H9 (cell line): ENCODE measurements around the gene ING5. TPM values are rescaled to one million over a fixed set of nuclear protein-coding genes. Genes with fewer than 3 reads are reported as not detected.

Experiments used
- DNase-seq: peaks from one replicate; pipeline ENCODE4 v3.0.0-alpha.2; 2017
- H2AFZ ChIP-seq: one replicate; pipeline ENCODE4 v1.6.1; 2013; ENCODE audit warnings: mild to moderate bottlenecking, low read length, control low read depth, moderate library complexity
- H2AK5ac ChIP-seq: 2 replicates; pipeline ENCODE4 v1.6.1; 2013; ENCODE audit warnings: low read length, control low read depth, mixed read lengths; ENCODE audit not compliant: insufficient read length
- H2BK120ac ChIP-seq: one replicate; pipeline ENCODE4 v1.6.1; 2013; ENCODE audit warnings: low read depth, mild to moderate bottlenecking, low read length, control low read depth, inconsistent platforms; ENCODE audit not compliant: poor library complexity, severe bottlenecking
- H2BK12ac ChIP-seq: 2 replicates; pipeline ENCODE4 v1.6.1; 2013; ENCODE audit warnings: low read length, control low read depth, mixed read lengths, low read depth; ENCODE audit not compliant: insufficient read length
- H2BK15ac ChIP-seq: 2 replicates; pipeline ENCODE4 v1.6.1; 2013; ENCODE audit warnings: low read depth, low read length, control low read depth
- H2BK20ac ChIP-seq: one replicate; pipeline ENCODE4 v1.6.1; 2013; ENCODE audit warnings: low read depth, mild to moderate bottlenecking, low read length, control low read depth, inconsistent platforms; ENCODE audit not compliant: poor library complexity, severe bottlenecking
- H2BK5ac ChIP-seq: 2 replicates; pipeline ENCODE4 v1.6.1; 2013; ENCODE audit warnings: low read length, control low read depth, mixed read lengths; ENCODE audit not compliant: insufficient read length
- H3K14ac ChIP-seq: 2 replicates; pipeline ENCODE4 v1.6.1; 2013; ENCODE audit warnings: low read length, control low read depth; ENCODE audit not compliant: insufficient read depth
- H3K18ac ChIP-seq: 2 replicates; pipeline ENCODE4 v1.6.1; 2013; ENCODE audit warnings: low read depth, mild to moderate bottlenecking, mixed read lengths, low read length, control low read depth; ENCODE audit not compliant: insufficient read length
- H3K23ac ChIP-seq: 2 replicates; pipeline ENCODE4 v1.6.1; 2013; ENCODE audit warnings: low read length, control low read depth, mixed read lengths, low read depth; ENCODE audit not compliant: insufficient read length
- H3K23me2 ChIP-seq: 2 replicates; pipeline ENCODE4 v1.6.1; 2013; ENCODE audit warnings: low read depth, mild to moderate bottlenecking, mixed read lengths, low read length, control low read depth; ENCODE audit not compliant: insufficient read length, poor library complexity, severe bottlenecking
- H3K27ac ChIP-seq: 2 replicates; pipeline ENCODE4 v1.5.1; 2013; ENCODE audit warnings: low read length, control low read depth, mixed read lengths, low read depth; ENCODE audit not compliant: insufficient read length
- H3K27me3 ChIP-seq: 2 replicates; pipeline ENCODE4 v1.6.1; 2013; ENCODE audit warnings: low read length, control low read depth, inconsistent platforms; ENCODE audit not compliant: insufficient read depth
- H3K4ac ChIP-seq: 2 replicates; pipeline ENCODE4 v1.6.1; 2013; ENCODE audit warnings: low read depth, mild to moderate bottlenecking, control low read depth, inconsistent platforms, low read length, moderate library complexity
- H3K4me1 ChIP-seq: 2 replicates; pipeline ENCODE4 v1.6.1; 2013; ENCODE audit warnings: low read length, control low read depth, inconsistent platforms; ENCODE audit not compliant: insufficient read depth
- H3K4me2 ChIP-seq: 2 replicates; pipeline ENCODE4 v1.6.1; 2013; ENCODE audit warnings: low read length, control low read depth, mixed read lengths; ENCODE audit not compliant: insufficient read length, insufficient read depth
- H3K56ac ChIP-seq: 2 replicates; pipeline ENCODE4 v1.6.1; 2013; ENCODE audit warnings: low read depth, mild to moderate bottlenecking, mixed read lengths, low read length, control low read depth; ENCODE audit not compliant: insufficient read length
- H3K79me1 ChIP-seq: 2 replicates; pipeline ENCODE4 v1.6.1; 2013; ENCODE audit warnings: low read depth, mild to moderate bottlenecking, moderate library complexity, low read length, control low read depth, inconsistent platforms; ENCODE audit not compliant: insufficient read depth, poor library complexity, severe bottlenecking
- H3K79me2 ChIP-seq: 2 replicates; pipeline ENCODE4 v1.6.1; 2013; ENCODE audit warnings: low read length, control low read depth, inconsistent platforms; ENCODE audit not compliant: insufficient read depth
- H3K9ac ChIP-seq: 2 replicates; pipeline ENCODE4 v1.6.1; 2013; ENCODE audit warnings: low read length, control low read depth, mixed read lengths; ENCODE audit not compliant: insufficient read length; ENCODE audit errors: extremely low read depth
- H3K9me3 ChIP-seq: one replicate; pipeline ENCODE4 v1.6.1; 2013; ENCODE audit warnings: low read depth, low read length, inconsistent platforms; ENCODE audit not compliant: control insufficient read depth
- H3T11ph ChIP-seq: one replicate; pipeline ENCODE4 v1.6.1; 2013; ENCODE audit warnings: mild to moderate bottlenecking, low read length, control low read depth, inconsistent platforms
- H4K20me1 ChIP-seq: one replicate; pipeline ENCODE4 v1.6.1; 2013; ENCODE audit not compliant: control insufficient read depth, insufficient read length, insufficient read depth
- H4K5ac ChIP-seq: 2 replicates; pipeline ENCODE4 v1.6.1; 2013; ENCODE audit warnings: low read depth, mild to moderate bottlenecking, mixed read lengths, low read length, control low read depth; ENCODE audit not compliant: insufficient read length
- H4K8ac ChIP-seq: replicated peaks from 2 replicates; pipeline ENCODE4 v1.6.1; 2013; ENCODE audit warnings: low read length, control low read depth, mixed read lengths, low read depth; ENCODE audit not compliant: insufficient read length
- H4K91ac ChIP-seq: 2 replicates; pipeline ENCODE4 v1.6.1; 2013; ENCODE audit warnings: low read depth, mild to moderate bottlenecking, moderate library complexity, mixed read lengths, low read length, control low read depth; ENCODE audit not compliant: insufficient read length
- H3K27ac Mint-ChIP-seq, 3 experiments: 2 replicates in 2 of 3; 3 replicates in 1 of 3; pipeline ENCODE4 v1.8.0; 2020 to 2021; ENCODE audit warnings: mixed read lengths in 3 of 3, mild to moderate bottlenecking in 1 of 3, moderate library complexity in 1 of 3
- H3K27me3 Mint-ChIP-seq: 2 replicates; pipeline ENCODE4 v1.8.0; 2021; ENCODE audit warnings: low read depth, mild to moderate bottlenecking, moderate library complexity, mixed read lengths
- H3K36me3 Mint-ChIP-seq, 3 experiments: 2 replicates in 2 of 3; 3 replicates in 1 of 3; pipeline ENCODE4 v1.8.0; 2020 to 2021; ENCODE audit warnings: low read depth in 3 of 3, mixed read lengths in 3 of 3; ENCODE audit not compliant: insufficient read depth in 1 of 3
- H3K4me1 Mint-ChIP-seq, 2 experiments: 2 replicates each; pipeline ENCODE4 v1.8.0; 2020; ENCODE audit warnings: mixed read lengths in 2 of 2
- H3K4me3 Mint-ChIP-seq, 2 experiments: 2 replicates in 1 of 2; 3 replicates in 1 of 2; pipeline ENCODE4 v1.8.0; 2020 to 2021; ENCODE audit warnings: mild to moderate bottlenecking in 2 of 2, mixed read lengths in 2 of 2, moderate library complexity in 1 of 2
- H3K9me3 Mint-ChIP-seq, 2 experiments: 2 replicates in 1 of 2; 3 replicates in 1 of 2; pipeline ENCODE4 v1.8.0; 2020; ENCODE audit warnings: mild to moderate bottlenecking in 2 of 2, mixed read lengths in 2 of 2, moderate library complexity in 1 of 2
- WGBS: extraction: QIAGEN DNeasy Blood & Tissue Kit; methylation state at CpG from one replicate; pipeline ENCODE4 v1.1.7; 2013; ENCODE audit warnings: missing lambda C conversion rate, low lambda C conversion rate, mixed read lengths; ENCODE audit not compliant: insufficient read length; ENCODE audit errors: extremely low coverage; 5-methylcytosine and 5-hydroxymethylcytosine counted together
- total RNA-seq: library from RNA; stranded (reverse); gene quantifications from 2 replicates; pipeline ENCODE4 v1.2.1, GENCODE V29; 2021
- TF ChIP-seq, protein P1 (sequence below): fragments of 200-600 bp; sonication (generic); conservative IDR thresholded peaks from 3 replicates; pipeline ENCODE4 v1.8.0; 2021; ENCODE audit warnings: antibody characterized with exemption, mild to moderate bottlenecking

Gene ING5
- total RNA-seq, 1 experiment from 2014 or later: 66.0 TPM

DNA sequence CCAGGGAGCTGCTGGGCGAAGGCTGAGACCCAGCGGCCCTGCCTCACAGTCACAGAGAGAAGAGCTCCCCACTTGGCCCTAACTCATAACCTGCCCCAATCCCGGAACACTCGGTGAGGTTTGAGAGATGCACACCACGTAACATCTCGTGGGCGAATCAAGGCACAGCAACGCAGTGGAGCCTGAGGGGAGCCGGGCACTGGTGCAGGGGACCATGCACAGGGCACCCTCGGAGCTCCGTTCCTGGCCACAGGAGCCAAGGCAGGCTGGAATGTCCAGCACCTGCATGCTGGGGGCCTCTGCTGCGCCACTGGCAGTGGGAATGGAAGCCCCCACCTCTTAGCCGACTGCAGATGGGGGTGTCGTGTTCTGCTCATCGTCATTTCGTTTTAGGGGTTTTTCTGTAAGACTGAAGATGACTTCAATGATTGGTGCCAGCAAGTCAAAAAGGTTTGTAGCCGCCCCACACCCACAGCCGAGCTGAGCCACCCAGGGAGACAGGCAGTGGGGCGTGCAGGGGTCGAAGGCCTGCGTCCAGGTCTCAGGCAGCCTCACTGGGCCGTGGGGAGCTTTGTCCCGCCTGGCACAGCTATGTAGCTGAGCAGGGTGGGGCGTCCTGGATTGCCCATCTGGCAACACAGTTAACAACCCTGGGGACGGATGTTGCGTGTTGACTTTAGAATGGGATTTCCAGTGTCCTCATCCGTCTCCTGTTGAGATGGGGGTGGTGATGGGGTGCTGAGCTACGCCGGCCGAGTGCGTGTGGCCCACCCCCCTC is 31.3 kb upstream of the ING5 start:
- no peak overlapping the region for H2BK5ac ChIP-seq
- TF ChIP-seq, protein P1, sequence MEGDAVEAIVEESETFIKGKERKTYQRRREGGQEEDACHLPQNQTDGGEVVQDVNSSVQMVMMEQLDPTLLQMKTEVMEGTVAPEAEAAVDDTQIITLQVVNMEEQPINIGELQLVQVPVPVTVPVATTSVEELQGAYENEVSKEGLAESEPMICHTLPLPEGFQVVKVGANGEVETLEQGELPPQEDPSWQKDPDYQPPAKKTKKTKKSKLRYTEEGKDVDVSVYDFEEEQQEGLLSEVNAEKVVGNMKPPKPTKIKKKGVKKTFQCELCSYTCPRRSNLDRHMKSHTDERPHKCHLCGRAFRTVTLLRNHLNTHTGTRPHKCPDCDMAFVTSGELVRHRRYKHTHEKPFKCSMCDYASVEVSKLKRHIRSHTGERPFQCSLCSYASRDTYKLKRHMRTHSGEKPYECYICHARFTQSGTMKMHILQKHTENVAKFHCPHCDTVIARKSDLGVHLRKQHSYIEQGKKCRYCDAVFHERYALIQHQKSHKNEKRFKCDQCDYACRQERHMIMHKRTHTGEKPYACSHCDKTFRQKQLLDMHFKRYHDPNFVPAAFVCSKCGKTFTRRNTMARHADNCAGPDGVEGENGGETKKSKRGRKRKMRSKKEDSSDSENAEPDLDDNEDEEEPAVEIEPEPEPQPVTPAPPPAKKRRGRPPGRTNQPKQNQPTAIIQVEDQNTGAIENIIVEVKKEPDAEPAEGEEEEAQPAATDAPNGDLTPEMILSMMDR: no peak
- Mint-ChIP-seq H3K36me3 (peaks cover 10 to 75% (median 61%) of the 10 kb centered on the region in 3 experiments; a peak in 6 of 7 replicates), H3K4me1 (peaks cover 0 to 2% of the 10 kb centered on the region in 2 experiments; a peak in 2 of 4 replicates), H3K27ac (no peak overlapping the region; a peak in 3 of 7 replicates), H3K9me3 (no peaks in the 10 kb centered on the region), H3K27me3 (no peaks in the 10 kb centered on the region), H3K4me3 (no peak overlapping the region)
- H4K5ac ChIP-seq: no peak overlapping the region
- H2AFZ ChIP-seq: no peak overlapping the region
- no peak for DNase-seq
- H3T11ph ChIP-seq: no peak overlapping the region
- no peaks in the 10 kb centered on the region for H3K9me3 ChIP-seq
- H3K9ac ChIP-seq: no peak overlapping the region
- no peaks in the 10 kb centered on the region for H3K4me1 ChIP-seq
- H4K8ac ChIP-seq: no peak overlapping the region
- H3K4ac ChIP-seq: no peak overlapping the region
- no peak overlapping the region for H4K91ac ChIP-seq
- H3K79me2 ChIP-seq: no peaks in the 10 kb centered on the region
- H3K23ac ChIP-seq: no peak overlapping the region
- no peak overlapping the region for H2AK5ac ChIP-seq
- no peak overlapping the region for H2BK15ac ChIP-seq
- H3K27ac ChIP-seq: no peak overlapping the region
- H4K20me1 ChIP-seq: no peaks in the 10 kb centered on the region
- H3K79me1 ChIP-seq: no peaks in the 10 kb centered on the region
- no peaks in the 10 kb centered on the region for H3K27me3 ChIP-seq
- no peak overlapping the region for H2BK120ac ChIP-seq
- no peaks in the 10 kb centered on the region for H3K23me2 ChIP-seq
- no CpG with 5 or more reads among the region's 31 CpGs for WGBS
- no peak overlapping the region for H3K14ac ChIP-seq
- H2BK20ac ChIP-seq: no peak overlapping the region
- H3K4me2 ChIP-seq: no peak overlapping the region
- H2BK12ac ChIP-seq: no peak overlapping the region
- H3K56ac ChIP-seq: no peak overlapping the region
- no peak overlapping the region for H3K18ac ChIP-seq
